Measurements from ENCODE around the gene PLXNC1. TPM values are rescaled to one million over a fixed set of nuclear protein-coding genes. Genes with fewer than 3 reads are reported as not detected.

The PLXNC1 gene
- total RNA-seq, 1 experiment from 2014 or later, result 0.30 TPM

DNA sequence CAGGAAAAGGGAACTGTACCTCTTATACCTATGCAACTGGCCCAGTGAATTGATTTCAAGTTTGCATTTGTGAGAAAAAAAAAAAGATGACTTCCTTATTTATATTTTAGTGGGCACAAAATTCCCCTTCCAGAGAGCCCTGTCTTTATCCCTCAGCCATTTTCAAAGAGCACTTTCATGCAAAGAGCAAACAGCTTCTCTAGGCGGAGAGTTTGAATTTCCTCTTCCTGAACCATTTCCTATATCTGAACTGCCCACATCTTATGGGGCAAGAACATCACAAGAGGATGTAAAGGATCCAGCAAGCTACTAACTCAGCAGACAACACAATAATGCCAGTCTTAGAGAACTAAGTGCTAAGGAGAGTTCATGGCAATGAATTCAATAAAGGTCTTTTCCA is 22.3 kb upstream of the PLXNC1 start:
- TF ChIP-seq EZH2 (IDR thresholded peaks at IDR 0.05; ENCODE audit: borderline replicate concordance, low read depth, low read length, poor library complexity, severe bottlenecking) (no peak), CTCF (conservative IDR thresholded peaks at IDR 0.05; ENCODE audit: low read depth, low read length) (no peak)
- no TSS peak for BruUV-seq (replicated peaks)
- POLR2A ChIA-PET (ENCODE audit: low non-redundant PET), result no interaction called here
- no peak overlapping the region for H3K4me3 ChIP-seq (ENCODE audit: low read depth, low read length, poor library complexity, severe bottlenecking)
- no peaks in the 10 kb centered on the region for H3K4me1 ChIP-seq (ENCODE audit: insufficient read depth, low read length, poor library complexity, severe bottlenecking)
- no peak overlapping the region for H3K27ac ChIP-seq (ENCODE audit: low read depth, low read length, poor library complexity, severe bottlenecking)
- intact Hi-C loops (cut with micrococcal nuclease; ENCODE audit: unreplicated experiment), result no loop called here
- CTCF ChIA-PET, result interaction anchor here (0.6 kb wide), 1 partner anchor 307 kb away, joined by 4 read pairs; no protein-coding TSS in a partner anchor
- no peaks in the 10 kb centered on the region for H3K9me3 ChIP-seq (ENCODE audit: low read depth, low read length, poor library complexity, severe bottlenecking)
- no peaks in the 10 kb centered on the region for H3K36me3 ChIP-seq (ENCODE audit: insufficient read depth, low read length, poor library complexity, severe bottlenecking)
- peaks cover 42% of the 10 kb centered on the region for H3K27me3 ChIP-seq (replicated peaks; ENCODE audit: insufficient read depth, low read depth, low read length, poor library complexity)
- DNase-seq (ENCODE audit: low spot score), result no peak

DNA sequence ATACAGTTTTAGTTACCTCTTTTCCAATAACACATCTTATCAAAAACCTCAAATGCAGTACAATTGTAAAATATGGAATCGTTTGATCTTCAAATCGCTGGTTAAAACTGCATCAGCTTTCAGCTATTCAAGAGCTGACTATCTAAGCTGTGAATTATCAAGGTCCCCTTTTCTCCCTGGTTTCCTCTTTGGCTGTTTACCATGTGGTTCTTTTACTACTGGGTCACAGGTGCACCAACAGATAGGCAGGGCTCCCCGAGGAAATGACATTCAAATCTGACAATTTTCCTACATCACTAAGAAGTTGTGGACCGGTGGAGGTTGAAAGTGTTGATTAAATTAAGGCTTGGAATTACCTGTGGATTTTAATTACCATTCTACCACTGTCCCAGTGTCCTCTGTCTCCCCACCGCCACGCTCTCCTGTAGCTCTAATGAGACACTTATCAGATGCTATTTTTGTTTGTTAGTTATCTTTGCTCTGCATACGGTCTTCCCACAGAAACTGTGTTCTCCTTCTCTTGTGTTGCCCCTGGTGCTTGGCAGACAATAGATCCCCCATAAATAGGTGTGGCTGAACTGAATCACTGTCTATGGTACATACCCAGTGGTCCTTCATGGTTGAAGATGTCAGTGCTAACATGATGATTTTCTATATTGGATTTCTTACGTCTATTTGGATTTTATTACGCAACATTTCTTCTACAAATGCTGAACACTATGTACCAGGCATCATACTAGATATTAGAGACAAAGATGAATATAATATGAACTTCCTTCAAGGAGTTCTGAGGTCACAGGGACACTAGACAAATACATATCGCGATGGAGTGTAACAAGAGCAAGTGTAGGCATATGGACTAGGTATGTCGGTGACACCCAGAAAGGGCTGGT is 20.9 kb upstream of the PLXNC1 start:
- intact Hi-C loops (cut with micrococcal nuclease; ENCODE audit: unreplicated experiment), result no loop called here
- Histone ChIP-seq H3K4me3 (ENCODE audit: low read depth, low read length, poor library complexity, severe bottlenecking) (no peak overlapping the region), H3K9me3 (ENCODE audit: low read depth, low read length, poor library complexity, severe bottlenecking) (no peaks in the 10 kb centered on the region), H3K27ac (ENCODE audit: low read depth, low read length, poor library complexity, severe bottlenecking) (no peak overlapping the region), H3K36me3 (ENCODE audit: insufficient read depth, low read length, poor library complexity, severe bottlenecking) (no peaks in the 10 kb centered on the region), H3K4me1 (ENCODE audit: insufficient read depth, low read length, poor library complexity, severe bottlenecking) (no peaks in the 10 kb centered on the region), H3K27me3 (replicated peaks; ENCODE audit: insufficient read depth, low read depth, low read length, poor library complexity) (peaks cover 42% of the 10 kb centered on the region)
- CTCF ChIA-PET, result no interaction called here
- no peak for TF ChIP-seq EZH2 (IDR thresholded peaks at IDR 0.05; ENCODE audit: borderline replicate concordance, low read depth, low read length, poor library complexity, severe bottlenecking)
- TF ChIP-seq CTCF (conservative IDR thresholded peaks at IDR 0.05; ENCODE audit: low read depth, low read length), result no peak
- POLR2A ChIA-PET (ENCODE audit: low non-redundant PET), result no interaction called here
- no TSS peak for BruUV-seq (replicated peaks)
- no peak for DNase-seq (ENCODE audit: low spot score)

- TF ChIP-seq EZH2 (IDR thresholded peaks at IDR 0.05; ENCODE audit: borderline replicate concordance, low read depth, low read length, poor library complexity, severe bottlenecking) (no peak), CTCF (conservative IDR thresholded peaks at IDR 0.05; ENCODE audit: low read depth, low read length) (no peak)
- Histone ChIP-seq H3K36me3 (ENCODE audit: insufficient read depth, low read length, poor library complexity, severe bottlenecking) (no peaks in the 10 kb centered on the region), H3K4me1 (ENCODE audit: insufficient read depth, low read length, poor library complexity, severe bottlenecking) (no peaks in the 10 kb centered on the region), H3K27ac (ENCODE audit: low read depth, low read length, poor library complexity, severe bottlenecking) (no peak overlapping the region), H3K27me3 (replicated peaks; ENCODE audit: insufficient read depth, low read depth, low read length, poor library complexity) (peaks cover 46% of the 10 kb centered on the region), H3K4me3 (ENCODE audit: low read depth, low read length, poor library complexity, severe bottlenecking) (no peak overlapping the region), H3K9me3 (ENCODE audit: low read depth, low read length, poor library complexity, severe bottlenecking) (no peaks in the 10 kb centered on the region)
- ChIA-PET CTCF (no interaction called here), POLR2A (ENCODE audit: low non-redundant PET) (no interaction called here)
- DNase-seq (ENCODE audit: low spot score), result no peak
- no TSS peak for BruUV-seq (replicated peaks)
- intact Hi-C loops (cut with micrococcal nuclease; ENCODE audit: unreplicated experiment), result no loop called here
These were observed 20.1 kb upstream of the PLXNC1 start for GRCh38 chr12:94128280-94128679.
